ENCODE results near the gene KCNK6. TPM values are rescaled to one million over a fixed set of nuclear protein-coding genes. Genes with fewer than 3 reads are reported as not detected.

KCNK6 gene
- total RNA-seq, 4 donors from 2014 or later = 14.9 to 44.5 (median 17.6) TPM

GRCh38 chr19:38285567-38285966, 34.1 kb upstream of the KCNK6 start:
- peaks cover 0 to 6% (median 0%) of the 10 kb centered on the region in 4 donors for H3K36me3 ChIP-seq
- no peaks in the 10 kb centered on the region for H3K27me3 ChIP-seq
- DNase-seq = no peak
- intact Hi-C loops (cut with DNase I; ENCODE audit: low total_unique reads) = no loop called here
- H3K4me3 ChIP-seq = no peak overlapping the region
- 89 to 96% methylated on average over 3 to 5 of the region's 5 CpGs for WGBS, 2 donors (ENCODE audit: low coverage in 1 of 2)
- peaks cover 0 to 26% (median 3%) of the 10 kb centered on the region in 4 donors for H3K4me1 ChIP-seq
- in situ Hi-C loops (cut with MboI; ENCODE audit: low pct_ligation_motif_present in 1 of 4, low pct_unique_long_range_greater_than_20kb in 1 of 4, low sequenced_read_pairs in 3 of 4) = no loop called here
- H3K9me3 ChIP-seq = no peaks in the 10 kb centered on the region
- H3K27ac ChIP-seq = no peak overlapping the region
- TF ChIP-seq EP300 (IDR thresholded peaks at IDR 0.05; ENCODE audit: low read depth) (no peak), POLR2AphosphoS5 (IDR thresholded peaks at IDR 0.05) (no peak), POLR2A (IDR thresholded peaks at IDR 0.05) (no peak), CTCF (IDR thresholded peaks at IDR 0.05) (no peak)

GRCh38 chr19:38287604-38288003, 32.0 kb upstream of the KCNK6 start:
- H3K4me3 ChIP-seq = no peak overlapping the region
- TF ChIP-seq CTCF (IDR thresholded peaks at IDR 0.05) (no peak), EP300 (IDR thresholded peaks at IDR 0.05; ENCODE audit: low read depth) (no peak), POLR2AphosphoS5 (IDR thresholded peaks at IDR 0.05) (no peak), POLR2A (IDR thresholded peaks at IDR 0.05) (no peak)
- in situ Hi-C loops (cut with MboI; ENCODE audit: low pct_ligation_motif_present in 1 of 4, low pct_unique_long_range_greater_than_20kb in 1 of 4, low sequenced_read_pairs in 3 of 4) = no loop called here
- H3K27me3 ChIP-seq = no peaks in the 10 kb centered on the region
- H3K36me3 ChIP-seq = peaks cover 0 to 6% (median 0%) of the 10 kb centered on the region in 4 donors
- intact Hi-C loops (cut with DNase I; ENCODE audit: low total_unique reads) = no loop called here
- WGBS, 2 donors (ENCODE audit: low coverage in 1 of 2) = 73 to 80% methylated on average over 1 to 9 of the region's 9 CpGs
- DNase-seq = no peak
- peaks cover 0 to 8% (median 3%) of the 10 kb centered on the region in 4 donors for H3K4me1 ChIP-seq
- no peak overlapping the region for H3K27ac ChIP-seq
- no peaks in the 10 kb centered on the region for H3K9me3 ChIP-seq

GRCh38 chr19:38288123-38288855, 31.4 kb upstream of the KCNK6 start:
- TF ChIP-seq CTCF (IDR thresholded peaks at IDR 0.05) (no peak), POLR2AphosphoS5 (IDR thresholded peaks at IDR 0.05) (no peak), POLR2A (IDR thresholded peaks at IDR 0.05) (no peak), EP300 (IDR thresholded peaks at IDR 0.05; ENCODE audit: low read depth) (no peak)
- WGBS, 2 donors (ENCODE audit: low coverage in 1 of 2) = 83% methylated on average over 16 of the region's 16 CpGs; no CpG with 5 or more reads in 1 of the 2 donors
- intact Hi-C loops (cut with DNase I; ENCODE audit: low total_unique reads) = no loop called here
- Histone ChIP-seq H3K9me3 (no peaks in the 10 kb centered on the region), H3K36me3 (peaks cover 0 to 6% (median 0%) of the 10 kb centered on the region in 4 donors), H3K4me1 (peaks cover 0 to 7% (median 3%) of the 10 kb centered on the region in 4 donors), H3K27me3 (no peaks in the 10 kb centered on the region), H3K27ac (peak overlapping the region in 1 of 4 donors; percentile 14), H3K4me3 (no peak overlapping the region)
- in situ Hi-C loops (cut with MboI; ENCODE audit: low pct_ligation_motif_present in 1 of 4, low pct_unique_long_range_greater_than_20kb in 1 of 4, low sequenced_read_pairs in 3 of 4) = no loop called here
- DNase-seq = no peak

- Histone ChIP-seq H3K36me3 (no peaks in the 10 kb centered on the region), H3K4me1 (peaks cover 0 to 7% (median 3%) of the 10 kb centered on the region in 4 donors), H3K4me3 (no peak overlapping the region), H3K27me3 (no peaks in the 10 kb centered on the region), H3K27ac (peak overlapping the region in 2 of 4 donors; percentile 10 to 37), H3K9me3 (no peaks in the 10 kb centered on the region)
- intact Hi-C loops (cut with DNase I; ENCODE audit: low total_unique reads) = no loop called here
- DNase-seq = no peak
- WGBS, 2 donors (ENCODE audit: low coverage in 1 of 2) = 95% methylated on average over 15 of the region's 15 CpGs; no CpG with 5 or more reads in 1 of the 2 donors
- in situ Hi-C loops (cut with MboI; ENCODE audit: low pct_ligation_motif_present in 1 of 4, low pct_unique_long_range_greater_than_20kb in 1 of 4, low sequenced_read_pairs in 3 of 4) = no loop called here
- no peak for TF ChIP-seq POLR2A (IDR thresholded peaks at IDR 0.05)
- TF ChIP-seq EP300 (IDR thresholded peaks at IDR 0.05; ENCODE audit: low read depth) = no peak
- no peak for TF ChIP-seq POLR2AphosphoS5 (IDR thresholded peaks at IDR 0.05)
- TF ChIP-seq CTCF (IDR thresholded peaks at IDR 0.05) = no peak
Measured at GRCh38 chr19:38289955-38290354, 29.7 kb upstream of the KCNK6 start.
